GM19467 (cell line): ENCODE data around the gene RNF2.
"Not testable (repeated sequence)": the region's sequence is repeated elsewhere in the genome, so short reads cannot be mapped to it uniquely, and the experiment has no call there.

Source experiments
- ATAC-seq: cut with Tn5 transposase; IDR thresholded peaks from one replicate; pipeline ENCODE4 v1.9.1; 2021; ENCODE audit warnings: mild to moderate bottlenecking, moderate library complexity; ENCODE audit not compliant: unreplicated experiment

Gene RNF2

GRCh38 chr1:185044981-185045813 lies at the start of gene RNF2:
TSS of gene RNF2 (plus strand) at chr1:185045558. CDS start at chr1:185087554, 41,996 bp downstream.
- ATAC-seq, result peak; percentile 85

- ATAC-seq, result not testable (repeated sequence)
Observed at GRCh38 chr1:184999974-185000373, 45.4 kb upstream of the RNF2 start.

GRCh38 chr1:185001312-185001880 lies 44.0 kb upstream of the RNF2 start:
- not testable (repeated sequence) for ATAC-seq

- ATAC-seq, result no peak
Observed at GRCh38 chr1:185008838-185009237, 36.5 kb upstream of the RNF2 start.

GRCh38 chr1:185010361-185010760 lies 35.0 kb upstream of the RNF2 start:
- no peak for ATAC-seq

- no peak for ATAC-seq
Observed at GRCh38 chr1:185014941-185015340, 30.4 kb upstream of the RNF2 start.

GRCh38 chr1:185015631-185016030 lies 29.7 kb upstream of the RNF2 start:
- no peak for ATAC-seq

GRCh38 chr1:185016880-185017279 lies 28.5 kb upstream of the RNF2 start:
- ATAC-seq, result no peak

GRCh38 chr1:185017338-185017737 lies 28.0 kb upstream of the RNF2 start:
- ATAC-seq, result no peak

- no peak for ATAC-seq
Observed at GRCh38 chr1:185017966-185018365, 27.4 kb upstream of the RNF2 start.

- ATAC-seq, result no peak
Observed at GRCh38 chr1:185027252-185027882, 18.0 kb upstream of the RNF2 start.

GRCh38 chr1:185033686-185034085 lies 11.7 kb upstream of the RNF2 start:
- ATAC-seq, result no peak

GRCh38 chr1:185035258-185035657 lies 10.1 kb upstream of the RNF2 start:
- ATAC-seq, result no peak

- no peak for ATAC-seq
Observed at GRCh38 chr1:185038813-185039376, 6.5 kb upstream of the RNF2 start.

- ATAC-seq, result no peak
Observed at GRCh38 chr1:185039726-185040407, 5.5 kb upstream of the RNF2 start.

GRCh38 chr1:185040408-185040735 lies 5.0 kb upstream of the RNF2 start:
- no peak for ATAC-seq

GRCh38 chr1:185041742-185042141 lies 3.6 kb upstream of the RNF2 start:
- ATAC-seq, result no peak

- no peak for ATAC-seq
Observed at GRCh38 chr1:185042737-185043136, 2.6 kb upstream of the RNF2 start.

- ATAC-seq, result no peak
Observed at GRCh38 chr1:185044387-185044786, 971 bp upstream of the RNF2 start.

GRCh38 chr1:185045814-185046492 lies 595 bp downstream of the RNF2 start:
- ATAC-seq, result peak; percentile 26

- ATAC-seq, result no peak
Observed at GRCh38 chr1:185046668-185047067, 1.3 kb downstream of the RNF2 start.
